HG02623 (cell line): Measurements from ENCODE around the gene C1orf21.

Source experiments
- ATAC-seq: cut with Tn5 transposase; IDR thresholded peaks from one replicate; pipeline ENCODE4 v1.9.1; 2021; ENCODE audit warnings: moderate library complexity; ENCODE audit not compliant: unreplicated experiment

Gene C1orf21

GRCh38 chr1:184443201-184443600, 56.4 kb downstream of the C1orf21 start:
- ATAC-seq: no peak

GRCh38 chr1:184443624-184444023, 56.8 kb downstream of the C1orf21 start:
- ATAC-seq: no peak

GRCh38 chr1:184445997-184446396, 59.2 kb downstream of the C1orf21 start:
- no peak for ATAC-seq

- no peak for ATAC-seq
Measured at GRCh38 chr1:184447651-184448185, 60.9 kb downstream of the C1orf21 start.

- ATAC-seq: no peak
Measured at GRCh38 chr1:184449916-184450315, 63.1 kb downstream of the C1orf21 start.

- ATAC-seq: no peak
Measured at GRCh38 chr1:184455786-184456185, 69.0 kb downstream of the C1orf21 start.

GRCh38 chr1:184456189-184456588, 69.4 kb downstream of the C1orf21 start:
- no peak for ATAC-seq

- ATAC-seq: no peak
Measured at GRCh38 chr1:184457500-184457899, 70.7 kb downstream of the C1orf21 start.

GRCh38 chr1:184461321-184461720, 74.5 kb downstream of the C1orf21 start:
- ATAC-seq: no peak

- ATAC-seq: no peak
Measured at GRCh38 chr1:184462155-184462554, 75.3 kb downstream of the C1orf21 start.

- no peak for ATAC-seq
Measured at GRCh38 chr1:184462990-184463389, 76.2 kb downstream of the C1orf21 start.

- no peak for ATAC-seq
Measured at GRCh38 chr1:184463680-184464079, 76.9 kb downstream of the C1orf21 start.

- no peak for ATAC-seq
Measured at GRCh38 chr1:184464757-184465156, 77.9 kb downstream of the C1orf21 start.

GRCh38 chr1:184465489-184466146, 78.8 kb downstream of the C1orf21 start:
- ATAC-seq: no peak

GRCh38 chr1:184467295-184467694, 80.5 kb downstream of the C1orf21 start:
- ATAC-seq: no peak

- no peak for ATAC-seq
Measured at GRCh38 chr1:184469396-184469795, 82.6 kb downstream of the C1orf21 start.

- ATAC-seq: no peak
Measured at GRCh38 chr1:184471686-184472085, 84.9 kb downstream of the C1orf21 start.

- no peak for ATAC-seq
Measured at GRCh38 chr1:184472136-184472535, 85.3 kb downstream of the C1orf21 start.

- ATAC-seq: no peak
Measured at GRCh38 chr1:184473176-184473966, 86.5 kb downstream of the C1orf21 start.

- ATAC-seq: no peak
Measured at GRCh38 chr1:184476187-184476586, 89.4 kb downstream of the C1orf21 start.

GRCh38 chr1:184479435-184480167, 92.8 kb downstream of the C1orf21 start:
- no peak for ATAC-seq
